22Rv1 (cell line): ENCODE measurements around the gene INO80.
A peak's percentile ranks its signal among the peaks of the same experiment; 100 is the strongest.

Source experiments
- H3K27ac ChIP-seq: fragments of 450-650 bp; 2 replicates; pipeline ENCODE4 v1.5.1; 2017
- ZFX ChIP-seq: fragments of 450-650 bp; IDR thresholded peaks from 2 replicates; pipeline ENCODE4 v1.6.1; 2017; ENCODE audit warnings: antibody characterized with exemption, borderline replicate concordance
- TF ChIP-seq, protein P1 (sequence below): fragments of 450-650 bp; IDR thresholded peaks from 2 replicates; pipeline ENCODE4 v1.5.1; 2017; ENCODE audit warnings: mild to moderate bottlenecking

Gene INO80

DNA sequence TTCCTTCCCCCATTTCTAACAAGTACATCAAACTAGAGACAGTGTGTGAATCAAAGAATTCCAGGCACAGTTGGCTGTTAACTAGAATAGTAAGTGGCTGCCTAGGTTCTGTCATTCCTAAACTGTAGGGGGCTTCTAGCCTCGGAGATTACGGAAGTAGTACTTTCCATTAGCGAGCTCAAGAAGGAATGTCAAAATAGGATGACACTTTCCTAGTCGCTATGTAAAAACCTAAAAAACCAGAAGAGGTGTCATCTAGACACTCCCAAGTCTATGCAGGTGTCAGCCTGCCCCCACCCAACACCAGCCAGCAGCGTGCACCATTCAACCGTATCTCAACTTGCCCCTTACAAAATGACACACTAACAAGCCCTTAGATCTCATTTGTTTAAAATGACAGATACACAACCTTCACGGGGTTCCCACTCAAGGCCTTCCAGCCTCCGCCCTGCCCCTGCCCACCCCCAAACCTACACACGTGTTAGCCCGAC is 874 bp downstream of the INO80 start:
- TF ChIP-seq, protein P1, sequence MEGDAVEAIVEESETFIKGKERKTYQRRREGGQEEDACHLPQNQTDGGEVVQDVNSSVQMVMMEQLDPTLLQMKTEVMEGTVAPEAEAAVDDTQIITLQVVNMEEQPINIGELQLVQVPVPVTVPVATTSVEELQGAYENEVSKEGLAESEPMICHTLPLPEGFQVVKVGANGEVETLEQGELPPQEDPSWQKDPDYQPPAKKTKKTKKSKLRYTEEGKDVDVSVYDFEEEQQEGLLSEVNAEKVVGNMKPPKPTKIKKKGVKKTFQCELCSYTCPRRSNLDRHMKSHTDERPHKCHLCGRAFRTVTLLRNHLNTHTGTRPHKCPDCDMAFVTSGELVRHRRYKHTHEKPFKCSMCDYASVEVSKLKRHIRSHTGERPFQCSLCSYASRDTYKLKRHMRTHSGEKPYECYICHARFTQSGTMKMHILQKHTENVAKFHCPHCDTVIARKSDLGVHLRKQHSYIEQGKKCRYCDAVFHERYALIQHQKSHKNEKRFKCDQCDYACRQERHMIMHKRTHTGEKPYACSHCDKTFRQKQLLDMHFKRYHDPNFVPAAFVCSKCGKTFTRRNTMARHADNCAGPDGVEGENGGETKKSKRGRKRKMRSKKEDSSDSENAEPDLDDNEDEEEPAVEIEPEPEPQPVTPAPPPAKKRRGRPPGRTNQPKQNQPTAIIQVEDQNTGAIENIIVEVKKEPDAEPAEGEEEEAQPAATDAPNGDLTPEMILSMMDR, result peak; percentile 21
- no peak for TF ChIP-seq ZFX
- peak overlapping the region; percentile 94 for H3K27ac ChIP-seq

DNA sequence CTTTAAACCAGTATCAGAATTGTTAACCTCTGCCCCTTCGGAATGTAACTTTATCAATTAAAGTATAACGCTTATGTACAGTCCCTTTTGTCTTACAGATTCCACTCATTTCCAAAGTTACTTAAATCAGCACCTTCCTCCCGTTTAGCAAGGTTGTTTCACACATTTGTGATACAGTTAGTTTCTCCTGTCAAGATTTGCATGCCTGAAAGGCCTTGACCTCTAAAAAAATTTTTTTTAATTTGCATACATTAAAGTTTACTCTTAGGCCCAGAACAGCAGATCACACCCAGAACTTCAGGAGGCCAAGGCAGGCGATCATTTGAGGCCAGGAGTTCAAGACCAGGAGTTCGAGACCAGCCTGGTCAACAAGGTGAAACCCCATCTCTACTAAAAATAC is 9.1 kb downstream of the INO80 start:
- TF ChIP-seq, protein P1, result no peak
- no peak for TF ChIP-seq ZFX
- no peak overlapping the region for H3K27ac ChIP-seq

DNA sequence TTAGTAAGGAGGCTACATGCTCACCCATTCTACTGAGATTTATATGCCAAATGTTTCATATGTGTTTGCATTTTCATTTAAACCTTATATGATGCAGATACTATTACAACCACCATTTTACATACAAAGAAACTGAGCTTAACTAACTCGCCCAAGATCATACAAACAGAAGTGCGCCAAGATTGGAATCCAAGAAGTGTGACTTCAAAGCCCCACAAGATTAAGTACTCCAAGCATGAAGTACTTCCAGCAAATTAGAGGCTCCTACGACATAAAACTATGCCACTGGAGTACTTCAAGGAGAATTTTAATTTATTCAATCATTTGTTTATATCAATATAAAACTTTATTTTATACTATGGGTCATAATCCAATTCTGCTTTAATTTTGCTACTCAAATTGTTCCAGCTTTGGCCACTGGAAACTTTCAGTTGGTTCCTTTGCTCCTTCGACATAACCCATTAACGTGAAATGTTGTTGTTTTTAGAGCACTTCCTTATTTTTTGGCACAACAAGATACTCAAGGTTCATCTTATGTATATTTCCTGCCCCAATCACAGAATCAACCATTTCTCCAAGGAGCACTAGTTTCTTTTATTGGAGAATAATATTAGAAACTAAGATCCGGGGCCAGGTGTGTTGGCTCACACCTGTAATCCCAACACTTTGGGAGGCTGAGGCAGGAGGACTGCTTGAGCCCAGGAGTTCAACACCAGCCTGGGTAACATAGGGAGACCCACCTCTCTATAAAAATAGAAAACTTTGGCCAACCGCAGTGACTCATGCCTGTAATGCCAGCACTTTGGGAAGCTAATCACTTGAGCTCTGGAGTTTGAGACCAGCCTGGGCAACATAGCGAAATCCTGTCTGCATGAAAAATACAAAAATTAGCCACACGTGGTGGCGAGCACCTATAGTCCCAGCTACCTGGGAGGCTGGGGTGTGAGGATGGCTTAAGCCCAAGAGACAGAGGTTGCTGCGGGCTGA is 10.4 kb downstream of the INO80 start:
- no peak overlapping the region for H3K27ac ChIP-seq
- TF ChIP-seq ZFX, result no peak
- TF ChIP-seq, protein P1, result no peak

DNA sequence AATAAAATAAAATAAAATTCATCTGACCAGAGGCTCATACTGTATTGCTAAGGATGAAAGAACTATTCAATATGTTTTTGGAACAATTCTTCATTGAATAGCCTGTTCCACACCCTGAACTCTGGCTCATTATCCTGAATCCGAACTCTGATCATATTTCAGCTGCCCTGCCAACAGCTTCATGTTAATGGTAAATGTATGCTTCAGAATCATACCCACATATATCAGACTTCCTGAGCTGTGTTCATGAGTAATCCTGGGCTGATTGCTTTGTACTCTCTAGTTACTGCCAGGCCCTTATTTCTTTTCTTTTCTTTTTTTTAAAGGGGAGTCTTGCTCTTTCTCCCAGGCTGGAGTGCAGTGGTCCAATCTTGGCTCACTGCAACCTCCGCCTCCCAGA is 11.8 kb downstream of the INO80 start:
- TF ChIP-seq ZFX, result no peak
- TF ChIP-seq, protein P1, result no peak
- H3K27ac ChIP-seq, result no peak overlapping the region

DNA sequence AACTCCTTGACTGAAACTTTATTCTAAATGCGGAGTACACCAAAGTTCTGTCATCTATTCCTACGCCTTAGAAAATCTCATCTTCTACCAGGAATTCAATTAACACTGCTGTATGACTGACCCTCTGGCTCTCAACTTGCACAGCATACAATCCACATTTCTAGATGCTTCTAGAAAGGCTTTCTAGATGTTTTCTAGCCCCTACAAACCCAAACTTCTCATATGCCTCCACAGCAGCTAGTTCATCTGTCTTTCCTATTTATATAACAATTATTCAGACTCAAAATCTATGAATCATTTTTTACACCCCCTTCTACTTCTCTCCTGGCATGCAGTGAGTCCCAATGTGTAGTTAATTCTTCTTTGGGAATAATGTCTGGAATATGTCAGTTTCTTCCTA is 13.2 kb downstream of the INO80 start:
- TF ChIP-seq, protein P1, result no peak
- TF ChIP-seq ZFX, result no peak
- no peak overlapping the region for H3K27ac ChIP-seq

DNA sequence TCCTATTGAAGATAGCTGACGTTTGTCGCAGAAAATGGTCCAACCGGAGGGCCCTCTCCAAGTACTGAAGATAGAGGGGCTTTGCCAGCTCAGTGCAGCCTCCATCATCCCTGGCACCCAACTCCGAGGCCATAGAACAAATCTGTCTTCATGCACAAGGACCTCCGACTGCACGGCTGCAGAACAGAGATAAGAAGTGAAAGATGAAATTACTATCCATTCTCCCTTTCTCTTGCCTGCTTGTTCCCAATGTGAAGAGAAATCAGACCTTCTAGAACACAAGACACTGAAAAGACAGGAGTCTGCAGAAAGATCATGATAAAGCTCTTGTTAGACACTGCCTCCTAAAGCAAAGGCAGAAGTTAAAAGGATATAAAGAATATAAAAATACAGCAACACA is 19.9 kb downstream of the INO80 start:
- no peak overlapping the region for H3K27ac ChIP-seq
- TF ChIP-seq ZFX, result no peak
- TF ChIP-seq, protein P1, result no peak

DNA sequence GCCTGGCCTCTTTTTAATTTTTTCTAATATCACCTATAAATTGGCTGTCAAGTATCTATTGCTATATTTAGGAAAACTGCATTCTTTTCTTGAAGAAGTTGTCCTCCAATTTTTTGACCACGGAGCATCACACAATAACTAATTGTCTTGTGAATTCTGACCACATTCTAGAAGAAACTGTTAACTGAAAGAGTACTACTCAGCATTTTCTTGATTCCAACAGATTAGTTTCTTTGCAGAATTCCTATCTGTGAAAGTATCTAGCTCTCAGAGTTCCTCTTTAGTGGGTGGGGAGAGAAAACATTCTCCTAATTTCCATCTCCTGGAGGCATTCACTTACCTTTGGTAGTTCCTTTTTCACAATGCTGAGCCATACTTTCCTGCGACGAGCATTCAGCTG is 31.1 kb downstream of the INO80 start:
- TF ChIP-seq, protein P1, result no peak
- TF ChIP-seq ZFX, result no peak
- no peak overlapping the region for H3K27ac ChIP-seq
